ENCODE measurements around the gene HELZ. TPM values are rescaled to one million over a fixed set of nuclear protein-coding genes. Genes with fewer than 3 reads are reported as not detected.

Gene HELZ
- total and polyA plus RNA-seq, 4 donors = 14.6 to 71.6 (median 33.9) TPM

- H3K36me3 ChIP-seq (ENCODE audit: control insufficient read depth, insufficient read depth, low read length) = peaks cover 74% of the 10 kb centered on the region
- no peak overlapping the region for H3K4me3 ChIP-seq (ENCODE audit: low read depth, low read length)
- H3K27me3 ChIP-seq (ENCODE audit: control insufficient read depth, insufficient read depth, low read length) = no peaks in the 10 kb centered on the region
- H3K4me1 ChIP-seq (ENCODE audit: control insufficient read depth, insufficient read depth, low read length) = peaks cover 34% of the 10 kb centered on the region
- WGBS (ENCODE audit: insufficient coverage) = 96% methylated on average over 20 of the region's 20 CpGs
- no peak for DNase-seq (ENCODE audit: low read depth in 4 of 6, low spot score in 6 of 6)
- H3K9me3 ChIP-seq (ENCODE audit: control insufficient read depth, insufficient read depth, low read length) = no peaks in the 10 kb centered on the region
- H3K27ac ChIP-seq (ENCODE audit: low read depth, low read length) = no peak overlapping the region
Measured at GRCh38 chr17:67025216-67025792, 219.7 kb downstream of the HELZ start.

- Histone ChIP-seq H3K36me3 (ENCODE audit: control insufficient read depth, insufficient read depth, low read length) (peaks cover 78% of the 10 kb centered on the region), H3K27me3 (ENCODE audit: control insufficient read depth, insufficient read depth, low read length) (no peaks in the 10 kb centered on the region), H3K27ac (ENCODE audit: low read depth, low read length) (no peak overlapping the region), H3K4me3 (ENCODE audit: low read depth, low read length) (no peak overlapping the region), H3K9me3 (ENCODE audit: control insufficient read depth, insufficient read depth, low read length) (no peaks in the 10 kb centered on the region), H3K4me1 (ENCODE audit: control insufficient read depth, insufficient read depth, low read length) (peaks cover 40% of the 10 kb centered on the region)
- WGBS (ENCODE audit: insufficient coverage) = 96% methylated on average over 17 of the region's 17 CpGs
- no peak for DNase-seq (ENCODE audit: low read depth in 4 of 6, low spot score in 6 of 6)
Measured at GRCh38 chr17:67024736-67025135, 220.3 kb downstream of the HELZ start.

- peak overlapping the region; percentile 69 for H3K27ac ChIP-seq (ENCODE audit: low read depth, low read length)
- peak in 4 of 6 donors; percentile 21 to 70 (median 48) for DNase-seq (ENCODE audit: low read depth in 4 of 6, low spot score in 6 of 6)
- H3K36me3 ChIP-seq (ENCODE audit: control insufficient read depth, insufficient read depth, low read length) = peaks cover 84% of the 10 kb centered on the region
Measured at GRCh38 chr17:67022451-67022810, 222.6 kb downstream of the HELZ start.

DNA sequence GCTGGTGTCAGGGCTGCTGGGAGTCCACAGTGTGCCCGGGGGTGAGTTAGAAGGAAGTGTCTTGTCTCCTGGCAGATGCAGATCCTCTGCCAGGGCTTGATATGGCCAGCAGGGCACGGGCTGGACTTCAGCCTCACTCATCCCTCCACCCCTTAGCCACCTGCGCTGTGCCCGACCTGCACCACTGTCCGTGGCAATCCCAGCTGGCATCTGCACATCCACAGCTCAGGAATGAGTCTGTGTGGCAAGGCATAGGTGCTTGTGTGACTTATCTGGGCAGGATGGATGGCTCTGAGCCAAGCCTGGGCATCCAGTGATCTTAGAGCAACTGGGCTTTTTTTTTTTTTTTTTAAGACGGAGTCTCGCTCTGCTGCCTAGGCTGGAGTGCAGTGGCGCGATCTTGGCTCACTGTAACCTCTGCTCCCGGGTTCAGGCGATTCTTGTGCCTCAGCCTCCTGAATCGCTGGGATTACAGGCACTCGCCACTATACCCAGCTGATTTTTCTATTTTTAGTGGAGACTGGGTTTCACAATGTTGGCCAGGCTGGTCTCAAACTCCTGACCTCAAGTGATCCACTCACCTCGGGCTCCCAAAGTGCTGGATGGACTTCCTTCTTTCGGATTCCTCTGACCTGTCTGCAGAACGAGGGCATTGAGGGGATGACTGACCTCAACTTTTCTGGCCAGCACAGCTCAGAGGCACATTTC is 223.1 kb downstream of the HELZ start:
- Histone ChIP-seq H3K9me3 (ENCODE audit: control insufficient read depth, insufficient read depth, low read length) (no peaks in the 10 kb centered on the region), H3K4me1 (ENCODE audit: control insufficient read depth, insufficient read depth, low read length) (peaks cover 64% of the 10 kb centered on the region), H3K36me3 (ENCODE audit: control insufficient read depth, insufficient read depth, low read length) (peaks cover 79% of the 10 kb centered on the region), H3K4me3 (ENCODE audit: low read depth, low read length) (no peak overlapping the region), H3K27ac (ENCODE audit: low read depth, low read length) (peak overlapping the region; percentile 69), H3K27me3 (ENCODE audit: control insufficient read depth, insufficient read depth, low read length) (no peaks in the 10 kb centered on the region)
- no peak for DNase-seq (ENCODE audit: low read depth in 4 of 6, low spot score in 6 of 6)
- 80% methylated on average over 10 of the region's 16 CpGs for WGBS (ENCODE audit: insufficient coverage)

More at GRCh38 chr17:67022451-67022810, 222.6 kb downstream of the HELZ start:
- H3K9me3 ChIP-seq (ENCODE audit: control insufficient read depth, insufficient read depth, low read length) = no peaks in the 10 kb centered on the region
- 68% methylated on average over 11 of the region's 12 CpGs for WGBS (ENCODE audit: insufficient coverage)
- H3K4me1 ChIP-seq (ENCODE audit: control insufficient read depth, insufficient read depth, low read length) = peaks cover 63% of the 10 kb centered on the region
- no peaks in the 10 kb centered on the region for H3K27me3 ChIP-seq (ENCODE audit: control insufficient read depth, insufficient read depth, low read length)
- H3K4me3 ChIP-seq (ENCODE audit: low read depth, low read length) = no peak overlapping the region

DNA sequence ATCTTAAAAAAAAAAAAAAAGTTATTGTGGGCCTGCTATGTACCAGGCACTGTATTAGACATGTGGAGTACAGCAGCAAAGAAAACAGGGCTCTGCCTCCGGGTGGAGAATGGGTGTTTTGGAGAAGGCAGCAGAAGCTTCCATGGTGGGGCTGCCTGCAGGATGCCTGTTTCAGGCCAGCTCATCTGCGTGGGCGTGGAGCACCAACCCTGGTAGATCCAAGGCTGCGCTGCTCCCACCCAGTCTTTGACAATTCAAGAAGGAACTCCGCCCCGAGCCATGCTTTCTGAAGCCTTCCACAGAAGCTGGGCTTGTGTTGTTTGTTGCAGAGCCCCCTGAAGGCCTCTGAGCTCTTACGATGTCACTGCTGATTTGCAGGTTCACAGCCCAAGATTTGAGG is 223.8 kb downstream of the HELZ start:
- Histone ChIP-seq H3K36me3 (ENCODE audit: control insufficient read depth, insufficient read depth, low read length) (peaks cover 76% of the 10 kb centered on the region), H3K27me3 (ENCODE audit: control insufficient read depth, insufficient read depth, low read length) (no peaks in the 10 kb centered on the region)
- 85% methylated on average over 7 of the region's 7 CpGs for WGBS (ENCODE audit: insufficient coverage)

More for the DNA sequence above, 223.8 kb downstream of the HELZ start:
- H3K4me1 ChIP-seq (ENCODE audit: control insufficient read depth, insufficient read depth, low read length) = peaks cover 64% of the 10 kb centered on the region
- no peak overlapping the region for H3K4me3 ChIP-seq (ENCODE audit: low read depth, low read length)
- DNase-seq (ENCODE audit: low read depth in 4 of 6, low spot score in 6 of 6) = no peak
- H3K9me3 ChIP-seq (ENCODE audit: control insufficient read depth, insufficient read depth, low read length) = no peaks in the 10 kb centered on the region
- H3K27ac ChIP-seq (ENCODE audit: low read depth, low read length) = peak overlapping the region; percentile 69

Small RNAs within 50 kb of the gene (small RNA-seq; reads per million reads assigned to genes)
- gene AC007448.1 (ENCODE audit: low replicate concordance) (not detected), gene RF00393 (ENCODE audit: low replicate concordance) (not detected), gene RNA5SP447 (ENCODE audit: low replicate concordance) (not detected)

Other genes starting within 250 kb of the HELZ start
- gene CACNG1, start 200.6 kb downstream of the HELZ start, total RNA-seq = under 1 TPM; 0.20 to 0.28 TPM
- 1 to 10 TPM; 1.6 to 2.4 TPM for gene CACNG1, start 200.6 kb downstream of the HELZ start, polyA plus RNA-seq (ENCODE audit: insufficient read length in 2 of 2)
- 10 to 100 TPM; 19.1 to 49.3 TPM for gene PSMD12, start 121.4 kb upstream of the HELZ start, total RNA-seq
- 10 to 100 TPM; 40.2 to 45.4 TPM for gene PSMD12, start 121.4 kb upstream of the HELZ start, polyA plus RNA-seq (ENCODE audit: insufficient read length in 2 of 2)
- 10 to 100 TPM; 34.5 to 66.4 TPM for gene PITPNC1, start 132.1 kb upstream of the HELZ start, total RNA-seq
- gene PITPNC1, start 132.1 kb upstream of the HELZ start, polyA plus RNA-seq (ENCODE audit: insufficient read length in 2 of 2) = 10 to 100 TPM; 55.3 to 71.1 TPM